Neural crest cell (in vitro differentiated cells): ENCODE data around the gene UBXN11. TPM values are rescaled to one million over a fixed set of nuclear protein-coding genes. Genes with fewer than 3 reads are reported as not detected.

Experiments
- DNase-seq: peaks from one replicate; pipeline ENCODE4 v3.0.0; 2021; ENCODE audit warnings: low read depth, mixed read lengths, low spot score
- H3K27ac Mint-ChIP-seq: one replicate; pipeline ENCODE4 v1.8.0; 2021; ENCODE audit warnings: mild to moderate bottlenecking, mixed read lengths; ENCODE audit not compliant: unreplicated experiment
- H3K27me3 Mint-ChIP-seq: 2 replicates; pipeline ENCODE4 v1.8.0; 2021; ENCODE audit warnings: low read depth, mild to moderate bottlenecking, mixed read lengths
- H3K36me3 Mint-ChIP-seq: 2 replicates; pipeline ENCODE4 v1.8.0; 2021; ENCODE audit warnings: low read depth, mild to moderate bottlenecking, mixed read lengths
- H3K4me1 Mint-ChIP-seq: 2 replicates; pipeline ENCODE4 v1.8.0; 2021; ENCODE audit warnings: mixed read lengths
- H3K4me3 Mint-ChIP-seq: one replicate; pipeline ENCODE4 v1.8.0; 2021; ENCODE audit warnings: mild to moderate bottlenecking, mixed read lengths
- H3K9me3 Mint-ChIP-seq: 2 replicates; pipeline ENCODE4 v1.8.0; 2021; ENCODE audit warnings: mixed read lengths
- CTCF ChIP-seq: fragments of 200-600 bp; sonication (generic); conservative IDR thresholded peaks from 2 replicates; pipeline ENCODE4 v1.5.0; 2021; ENCODE audit warnings: antibody characterized with exemption, mild to moderate bottlenecking
- total RNA-seq: library from RNA; stranded (reverse); gene quantifications from 2 replicates; pipeline ENCODE4 v1.2.1, GENCODE V29; 2021

UBXN11 gene
- total RNA-seq, 1 donor from 2014 or later, result 35.5 TPM

DNA sequence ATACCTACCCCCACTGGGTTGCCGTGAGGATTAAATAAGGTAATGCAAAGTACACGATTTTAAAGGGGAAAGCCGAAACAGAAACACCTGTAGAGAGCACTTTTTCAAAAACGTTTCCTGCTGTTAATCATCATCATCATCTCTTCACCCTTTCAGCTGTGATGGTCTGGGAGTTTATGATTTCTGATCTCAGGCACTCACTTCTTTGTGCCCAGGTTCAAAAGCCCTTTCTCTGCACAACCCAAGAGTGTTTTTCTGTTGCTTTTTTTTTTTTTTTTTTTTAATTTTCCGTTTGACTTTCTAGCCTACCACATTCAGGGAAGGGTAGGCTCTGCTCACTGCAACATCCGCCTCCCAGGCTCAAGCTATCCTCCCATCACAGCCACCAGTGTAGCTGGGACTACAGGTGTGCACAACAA lies 936 bp upstream of the UBXN11 start:
- no peaks in the 10 kb centered on the region for H3K36me3 Mint-ChIP-seq
- no peaks in the 10 kb centered on the region for H3K9me3 Mint-ChIP-seq
- TF ChIP-seq CTCF, result no peak
- peak overlapping the region; percentile 75 for H3K4me3 Mint-ChIP-seq
- no peak for DNase-seq
- H3K27me3 Mint-ChIP-seq, result no peaks in the 10 kb centered on the region
- H3K27ac Mint-ChIP-seq, result peak overlapping the region; percentile 75
- H3K4me1 Mint-ChIP-seq, result peaks cover 17% of the 10 kb centered on the region

DNA sequence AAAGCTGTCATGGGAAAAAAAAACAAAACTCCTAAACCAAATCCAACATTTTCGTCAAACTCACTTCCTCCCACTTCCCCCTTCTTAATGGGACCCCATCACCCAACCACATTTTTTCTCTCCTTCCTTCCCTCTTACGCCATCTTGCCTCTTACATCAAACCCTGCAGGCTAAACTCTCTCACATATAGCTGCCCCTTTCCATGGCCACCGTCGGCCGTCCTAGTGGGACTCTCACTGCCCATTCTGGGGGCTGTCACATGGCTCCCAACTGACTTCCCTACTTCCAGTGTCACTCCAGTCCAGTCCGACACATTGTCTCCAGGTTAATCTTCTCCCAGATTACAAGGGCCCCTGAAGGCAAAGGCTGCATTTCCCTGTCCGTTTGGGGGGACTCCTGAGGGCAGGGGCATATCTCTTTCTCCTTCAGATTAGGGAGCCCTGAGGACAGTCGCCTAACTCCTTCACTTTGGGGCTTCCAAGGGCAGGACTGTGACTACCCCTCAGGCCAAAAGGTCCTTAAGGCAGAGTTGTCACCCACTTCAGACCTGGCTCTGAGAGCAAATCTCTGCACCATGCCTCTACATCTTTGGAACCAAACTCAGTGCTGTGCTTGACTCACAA lies 658 bp downstream of the UBXN11 start:
- H3K9me3 Mint-ChIP-seq, result no peaks in the 10 kb centered on the region
- no peak for TF ChIP-seq CTCF
- peak overlapping the region; percentile 100 for H3K4me3 Mint-ChIP-seq
- no peaks in the 10 kb centered on the region for H3K27me3 Mint-ChIP-seq
- H3K27ac Mint-ChIP-seq, result peak overlapping the region; percentile 98
- no peaks in the 10 kb centered on the region for H3K36me3 Mint-ChIP-seq
- H3K4me1 Mint-ChIP-seq, result peaks cover 17% of the 10 kb centered on the region
- DNase-seq, result no peak

- Mint-ChIP-seq H3K9me3 (no peaks in the 10 kb centered on the region), H3K4me3 (peak overlapping the region; percentile 49), H3K27me3 (no peaks in the 10 kb centered on the region), H3K36me3 (no peaks in the 10 kb centered on the region), H3K4me1 (peaks cover 17% of the 10 kb centered on the region), H3K27ac (no peak overlapping the region)
- no peak for TF ChIP-seq CTCF
- no peak for DNase-seq
These were observed 3.6 kb downstream of the UBXN11 start for GRCh38 chr1:26302733-26303405.

GRCh38 chr1:26300578-26301275 lies 5.7 kb downstream of the UBXN11 start:
- TF ChIP-seq CTCF, result no peak
- Mint-ChIP-seq H3K4me3 (no peak overlapping the region), H3K4me1 (peaks cover 4% of the 10 kb centered on the region), H3K9me3 (no peaks in the 10 kb centered on the region), H3K27ac (peak overlapping the region; percentile 68), H3K27me3 (no peaks in the 10 kb centered on the region), H3K36me3 (no peaks in the 10 kb centered on the region)
- DNase-seq, result no peak

- Mint-ChIP-seq H3K27ac (no peak overlapping the region), H3K27me3 (no peaks in the 10 kb centered on the region), H3K4me1 (peaks cover 5% of the 10 kb centered on the region), H3K36me3 (no peaks in the 10 kb centered on the region), H3K9me3 (no peaks in the 10 kb centered on the region), H3K4me3 (no peak overlapping the region)
- no peak for TF ChIP-seq CTCF
- no peak for DNase-seq
These were observed 8.7 kb downstream of the UBXN11 start for GRCh38 chr1:26297791-26298124.
